GM19328 (cell line): ENCODE results near the gene SRRM4.

Source experiments
- ATAC-seq: cut with Tn5 transposase; IDR thresholded peaks from one replicate; pipeline ENCODE4 v1.9.1; 2021; ENCODE audit warnings: mild to moderate bottlenecking, moderate library complexity; ENCODE audit not compliant: unreplicated experiment

SRRM4 gene

GRCh38 chr12:119157528-119157927 lies 176.2 kb downstream of the SRRM4 start:
- no peak for ATAC-seq

DNA sequence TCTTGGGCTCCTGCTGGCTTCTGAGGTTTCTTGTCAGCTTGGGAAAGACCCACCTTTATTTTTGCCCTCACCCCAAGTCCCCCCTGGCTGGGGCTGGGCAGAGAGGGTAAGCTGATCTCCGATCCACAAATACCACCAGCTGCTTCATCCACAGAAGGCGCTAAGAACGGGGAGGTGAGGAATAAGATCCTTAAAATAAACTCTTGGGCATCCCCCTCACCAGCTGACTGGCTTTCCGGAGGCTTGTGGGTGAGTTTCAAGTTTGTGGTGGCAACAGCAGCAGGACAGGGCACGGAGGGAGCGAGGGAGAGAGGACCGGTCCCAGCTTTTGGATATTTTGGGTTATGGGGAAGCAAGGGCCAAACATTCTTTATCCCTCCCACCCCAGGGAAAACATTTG lies 176.6 kb downstream of the SRRM4 start:
- no peak for ATAC-seq

DNA sequence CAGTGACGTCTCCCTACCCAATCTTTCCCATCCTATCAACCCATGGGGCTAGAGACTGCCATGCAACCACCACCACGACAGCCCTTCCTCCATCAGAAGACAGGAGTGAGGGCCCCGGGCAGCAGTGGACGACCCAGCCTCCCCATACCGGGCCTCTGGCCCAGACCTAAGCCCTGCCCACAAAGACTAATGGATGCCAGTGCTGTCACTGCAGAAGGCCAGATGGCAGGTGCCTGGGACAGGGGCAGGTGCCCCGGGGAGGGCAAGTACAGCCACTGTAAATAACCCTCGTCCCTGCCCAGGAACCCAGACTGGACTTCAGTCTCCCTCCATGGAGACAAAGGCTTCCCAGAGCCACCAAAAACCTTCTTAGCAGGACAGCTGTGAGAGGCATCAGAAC lies 177.1 kb downstream of the SRRM4 start:
- ATAC-seq, result no peak

DNA sequence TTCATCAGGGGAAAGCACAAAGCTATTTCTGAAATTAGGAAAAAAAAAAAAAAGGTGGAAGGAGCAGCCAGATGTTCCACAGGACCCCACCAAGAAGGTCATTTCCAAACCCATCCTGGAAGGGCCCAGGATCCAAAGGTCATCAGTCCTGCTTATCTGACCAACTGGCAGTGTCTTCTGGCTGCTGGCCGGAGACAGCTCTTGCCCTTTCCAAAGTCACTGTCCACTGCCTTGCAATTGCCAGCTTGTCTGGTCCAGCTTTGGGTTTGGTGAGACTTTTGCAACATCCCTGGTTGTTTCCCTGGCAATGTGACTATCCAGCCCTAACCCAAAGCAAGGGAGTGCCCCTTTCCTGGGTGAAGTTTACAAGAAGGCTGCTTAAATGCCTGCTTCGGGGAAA lies 178.5 kb downstream of the SRRM4 start:
- no peak for ATAC-seq

GRCh38 chr12:119167902-119168301 lies 186.6 kb downstream of the SRRM4 start:
- ATAC-seq, result no peak

DNA sequence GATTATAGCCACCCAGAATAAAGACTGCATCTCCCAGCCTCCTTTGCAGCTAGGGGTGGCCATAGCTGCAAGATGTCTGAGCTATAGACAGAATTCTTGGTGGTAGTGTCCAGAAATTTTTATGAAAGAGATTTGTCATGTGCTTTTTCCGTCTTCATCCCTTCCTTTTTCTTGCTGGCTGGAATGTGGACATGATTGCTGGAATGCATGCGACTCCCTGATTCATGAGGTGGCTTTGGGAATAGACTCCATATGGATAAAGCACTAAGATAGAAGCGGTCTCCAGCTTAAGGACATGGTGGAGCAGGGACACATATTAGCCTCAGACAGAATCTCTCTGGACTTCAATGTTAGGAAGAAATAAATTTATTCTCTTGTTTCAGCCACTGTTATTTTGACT lies 187.4 kb downstream of the SRRM4 start:
- ATAC-seq, result no peak

DNA sequence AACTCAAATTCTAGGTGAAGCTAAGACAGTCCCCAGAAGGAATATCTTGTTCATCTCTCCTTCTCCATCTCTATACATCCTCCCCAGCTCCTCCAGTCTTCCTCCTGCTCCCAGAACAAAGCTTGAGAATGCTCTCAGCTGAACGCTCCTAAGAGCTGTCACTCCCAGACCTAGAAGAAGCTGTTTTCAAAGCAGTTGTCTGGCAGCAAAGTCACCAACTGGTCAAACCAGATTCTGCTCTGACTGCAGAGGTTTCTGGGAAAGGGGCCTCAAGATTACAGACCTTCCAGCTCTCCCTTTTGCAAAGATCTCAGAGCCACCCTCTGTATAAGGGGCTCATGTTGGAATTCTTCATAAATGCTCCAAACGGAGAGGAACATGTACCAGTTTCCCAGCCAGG lies 187.8 kb downstream of the SRRM4 start:
- no peak for ATAC-seq

GRCh38 chr12:119171291-119171690 lies 189.9 kb downstream of the SRRM4 start:
- no peak for ATAC-seq

DNA sequence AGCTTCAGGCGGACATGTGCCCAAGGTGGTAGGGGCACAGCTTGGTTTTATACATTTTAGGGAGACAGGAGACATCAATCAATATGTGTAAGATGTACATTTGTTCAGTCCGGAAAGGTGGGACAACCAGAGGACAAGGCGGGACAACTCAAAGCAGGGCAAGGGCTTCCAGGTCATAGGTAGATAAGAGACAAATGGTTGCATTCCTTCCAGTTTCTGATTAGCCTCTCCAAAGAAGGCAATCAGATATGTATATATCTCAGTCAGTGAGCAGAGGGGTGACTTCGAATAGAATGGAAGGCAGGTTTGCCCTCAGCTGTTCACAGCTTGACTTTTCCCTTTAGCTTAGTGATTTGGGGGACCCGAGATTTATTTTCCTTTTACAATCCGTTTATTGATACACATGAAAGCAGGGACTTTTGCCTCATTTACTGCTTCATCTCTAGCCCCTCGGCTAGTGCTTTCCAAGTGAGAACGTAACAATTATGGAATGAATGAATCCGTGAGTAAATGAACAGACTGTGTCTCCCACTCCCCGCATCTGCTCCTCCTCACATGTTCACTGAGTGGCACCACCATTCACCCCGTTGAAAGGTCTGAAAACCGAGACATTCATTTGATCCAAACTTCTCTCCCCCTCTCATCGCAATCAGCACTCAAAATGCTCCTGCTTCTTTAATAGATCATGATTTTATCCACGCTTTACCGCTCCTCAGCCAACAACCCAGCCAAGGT lies 190.5 kb downstream of the SRRM4 start:
- ATAC-seq, result no peak

DNA sequence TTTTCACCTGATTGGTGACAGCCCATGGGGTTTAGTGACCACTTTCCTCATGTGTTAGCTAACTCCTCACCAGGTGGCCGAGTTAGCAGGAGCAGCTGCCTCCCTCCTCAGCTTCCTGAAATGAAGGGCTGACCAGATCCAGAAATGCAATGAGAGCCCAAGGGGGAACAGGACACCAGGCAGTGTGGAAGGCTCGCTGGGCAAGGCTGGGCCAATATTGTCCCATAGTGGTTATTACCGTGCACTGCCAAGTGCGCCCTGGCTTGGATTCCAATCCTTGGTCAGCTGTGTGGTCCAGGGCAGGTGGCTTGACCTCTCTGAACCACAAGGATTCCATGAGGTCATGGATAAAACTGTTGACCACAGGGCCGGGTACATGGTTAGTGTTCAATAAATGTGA lies 193.7 kb downstream of the SRRM4 start:
- ATAC-seq, result no peak

- ATAC-seq, result no peak
Observed at GRCh38 chr12:119176267-119177055, 195.1 kb downstream of the SRRM4 start.

- ATAC-seq, result no peak
Observed at GRCh38 chr12:119177056-119177325, 195.7 kb downstream of the SRRM4 start.

GRCh38 chr12:119177724-119178380 lies 196.5 kb downstream of the SRRM4 start:
- ATAC-seq, result no peak

- ATAC-seq, result no peak
Observed at GRCh38 chr12:119178544-119179334, 197.4 kb downstream of the SRRM4 start, which contains the start of gene HSPB8. HSPB8 (plus strand) TSS chr12:119178931; CDS start chr12:119179313, 382 bp downstream.

GRCh38 chr12:119179335-119180021 lies 198.1 kb downstream of the SRRM4 start:
- no peak for ATAC-seq

GRCh38 chr12:119180380-119181040 lies 199.2 kb downstream of the SRRM4 start:
- ATAC-seq, result no peak

- ATAC-seq, result no peak
Observed at GRCh38 chr12:119181202-119181601, 199.9 kb downstream of the SRRM4 start.

GRCh38 chr12:119181944-119182343 lies 200.6 kb downstream of the SRRM4 start:
- ATAC-seq, result no peak

DNA sequence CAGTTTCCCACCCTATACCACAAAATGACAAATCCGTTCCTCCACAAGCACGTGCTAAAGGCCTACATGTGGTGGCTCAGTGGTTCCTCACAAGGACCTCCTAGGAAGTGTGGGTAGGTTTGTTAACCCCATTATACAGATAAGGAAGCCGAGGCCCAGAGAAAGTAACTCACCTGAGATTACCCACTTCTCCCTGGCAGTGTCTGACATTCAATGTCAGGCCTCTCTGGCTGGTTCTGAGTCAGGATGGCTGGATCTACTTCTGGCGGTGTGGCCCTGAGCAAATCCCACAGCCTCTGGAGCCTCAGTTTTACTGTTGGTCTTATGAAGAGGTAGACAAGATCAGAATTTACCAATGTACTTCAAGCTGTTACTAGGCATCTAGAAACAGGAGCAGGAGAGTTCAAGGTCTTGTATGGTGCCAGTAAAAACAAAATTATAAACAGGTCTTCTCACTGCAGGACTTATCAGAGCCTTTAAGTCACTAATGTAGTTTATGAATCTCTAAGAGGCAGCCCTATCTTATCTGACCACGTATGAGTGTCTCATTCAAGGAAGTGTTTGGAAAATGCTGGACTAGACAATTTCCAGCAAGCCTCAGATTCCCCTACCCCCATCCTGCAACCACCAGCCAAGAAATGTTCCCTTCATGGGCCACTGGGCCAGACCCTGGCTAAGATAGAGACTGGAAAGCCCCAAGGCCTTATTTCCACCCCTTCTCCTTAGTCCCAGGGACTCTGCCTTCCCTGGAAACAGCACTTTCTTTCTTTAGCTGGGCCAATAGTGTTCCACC lies 201.6 kb downstream of the SRRM4 start:
- no peak for ATAC-seq
